Measurements from ENCODE around the gene KLF15. TPM values are rescaled to one million over a fixed set of nuclear protein-coding genes. Genes with fewer than 3 reads are reported as not detected.

Gene KLF15
- total RNA-seq, 1 experiment from 2014 or later: 3.3 TPM

DNA sequence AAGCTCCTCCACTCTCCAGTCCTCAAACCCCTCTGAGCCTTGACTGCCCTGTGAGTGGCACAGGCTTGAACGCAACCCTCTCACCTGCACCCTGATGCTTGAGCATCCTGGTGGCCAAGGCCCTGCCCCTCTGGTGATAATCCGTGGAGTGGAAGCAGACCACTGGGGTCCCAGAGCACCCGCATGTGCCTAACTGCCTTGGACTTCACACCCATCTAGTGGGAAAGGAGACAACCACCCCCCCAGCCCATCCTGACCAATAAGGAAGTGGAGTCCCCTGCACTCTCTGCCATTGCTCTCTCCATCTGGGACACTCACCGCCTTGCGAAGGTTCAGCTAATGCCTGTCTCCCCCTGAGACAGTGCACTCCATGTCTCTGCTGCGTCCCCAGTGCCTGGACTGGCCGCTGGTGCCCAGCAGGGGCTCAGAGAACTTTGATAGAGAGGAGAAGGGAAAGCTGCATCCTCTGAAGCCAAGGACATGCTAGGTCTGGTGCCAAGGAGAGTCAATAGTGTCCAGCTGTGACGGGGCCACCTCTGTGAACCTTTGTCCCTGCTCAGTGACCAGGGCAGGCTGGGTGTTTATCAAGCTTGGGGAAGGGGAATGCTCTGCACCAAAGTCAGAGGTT is 3.4 kb downstream of the KLF15 start:
- H2AFZ ChIP-seq (ENCODE audit: low read depth, low read length, poor library complexity, severe bottlenecking): no peak overlapping the region
- intact Hi-C loops (cut with micrococcal nuclease): no loop called here
- peaks cover 3% of the 10 kb centered on the region; the same call in 1 of the 2 replicates for H3K27me3 ChIP-seq (ENCODE audit: insufficient read depth, low read length)
- no TSS peak for BruUV-seq (replicated peaks)
- ChIA-PET POLR2A (no interaction called here), CTCF (no interaction called here), RAD21 (ENCODE audit: low non-redundant PET in 1 of 2, low total read pairs in 2 of 2, uncharacterized antibody in 2 of 2, unreplicated experiment in 2 of 2) (no interaction called here)
- H3K4me3 ChIP-seq (replicated peaks in 1 of 2; ENCODE audit: low read depth in 1 of 2, low read length in 2 of 2): no peak overlapping the region
- no peaks in the 10 kb centered on the region for H3K36me3 ChIP-seq (ENCODE audit: control insufficient read depth in 1 of 2, insufficient read depth in 2 of 2, low read length in 2 of 2)
- H3K4me2 ChIP-seq (ENCODE audit: low read length): no peak overlapping the region
- peaks cover 10 to 30% of the 10 kb centered on the region in 2 experiments; a peak in 3 of 4 replicates for H3K4me1 ChIP-seq (ENCODE audit: control insufficient read depth in 1 of 2, insufficient read depth in 2 of 2, low read length in 2 of 2)
- TF ChIP-seq EZH2 (IDR thresholded peaks at IDR 0.05) (no peak), TCF7L2 (IDR thresholded peaks at IDR 0.05; ENCODE audit: borderline replicate concordance, extremely low read depth, insufficient read depth, insufficient read length) (no peak), FOSL1 (IDR thresholded peaks at IDR 0.05; ENCODE audit: low read depth) (no peak), RAD21 (IDR thresholded peaks at IDR 0.05; ENCODE audit: low read depth) (no peak), ZFX (IDR thresholded peaks at IDR 0.05) (no peak), CBX3 (IDR thresholded peaks at IDR 0.05; ENCODE audit: low read depth) (no peak), ZNF274 (IDR thresholded peaks at IDR 0.05; ENCODE audit: low read depth, low read length) (no peak), POLR2A (IDR thresholded peaks at IDR 0.05; ENCODE audit: borderline replicate concordance, extremely low read depth, insufficient read depth, insufficient read length) (no peak), EGR1 (IDR thresholded peaks at IDR 0.05; ENCODE audit: low read depth) (no peak), CEBPB (IDR thresholded peaks at IDR 0.05; ENCODE audit: low read depth) (no peak), ELF1 (IDR thresholded peaks at IDR 0.05; ENCODE audit: borderline replicate concordance, low read depth) (no peak), SRF (IDR thresholded peaks at IDR 0.05; ENCODE audit: low read depth) (no peak), POLR2AphosphoS5 (IDR thresholded peaks at IDR 0.05; ENCODE audit: low read depth, low read length) (no peak), YY1 (IDR thresholded peaks at IDR 0.05; ENCODE audit: extremely low read depth, insufficient replicate concordance, low read depth, low read length) (no peak)
- TF ChIP-seq, protein P1, sequence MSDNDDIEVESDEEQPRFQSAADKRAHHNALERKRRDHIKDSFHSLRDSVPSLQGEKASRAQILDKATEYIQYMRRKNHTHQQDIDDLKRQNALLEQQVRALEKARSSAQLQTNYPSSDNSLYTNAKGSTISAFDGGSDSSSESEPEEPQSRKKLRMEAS (IDR thresholded peaks at IDR 0.05): no peak
- TF ChIP-seq, protein P2, sequence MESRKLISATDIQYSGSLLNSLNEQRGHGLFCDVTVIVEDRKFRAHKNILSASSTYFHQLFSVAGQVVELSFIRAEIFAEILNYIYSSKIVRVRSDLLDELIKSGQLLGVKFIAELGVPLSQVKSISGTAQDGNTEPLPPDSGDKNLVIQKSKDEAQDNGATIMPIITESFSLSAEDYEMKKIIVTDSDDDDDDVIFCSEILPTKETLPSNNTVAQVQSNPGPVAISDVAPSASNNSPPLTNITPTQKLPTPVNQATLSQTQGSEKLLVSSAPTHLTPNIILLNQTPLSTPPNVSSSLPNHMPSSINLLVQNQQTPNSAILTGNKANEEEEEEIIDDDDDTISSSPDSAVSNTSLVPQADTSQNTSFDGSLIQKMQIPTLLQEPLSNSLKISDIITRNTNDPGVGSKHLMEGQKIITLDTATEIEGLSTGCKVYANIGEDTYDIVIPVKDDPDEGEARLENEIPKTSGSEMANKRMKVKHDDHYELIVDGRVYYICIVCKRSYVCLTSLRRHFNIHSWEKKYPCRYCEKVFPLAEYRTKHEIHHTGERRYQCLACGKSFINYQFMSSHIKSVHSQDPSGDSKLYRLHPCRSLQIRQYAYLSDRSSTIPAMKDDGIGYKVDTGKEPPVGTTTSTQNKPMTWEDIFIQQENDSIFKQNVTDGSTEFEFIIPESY (IDR thresholded peaks at IDR 0.05; ENCODE audit: extremely low read depth, insufficient replicate concordance, low read length): no peak
- TF ChIP-seq, protein P3, sequence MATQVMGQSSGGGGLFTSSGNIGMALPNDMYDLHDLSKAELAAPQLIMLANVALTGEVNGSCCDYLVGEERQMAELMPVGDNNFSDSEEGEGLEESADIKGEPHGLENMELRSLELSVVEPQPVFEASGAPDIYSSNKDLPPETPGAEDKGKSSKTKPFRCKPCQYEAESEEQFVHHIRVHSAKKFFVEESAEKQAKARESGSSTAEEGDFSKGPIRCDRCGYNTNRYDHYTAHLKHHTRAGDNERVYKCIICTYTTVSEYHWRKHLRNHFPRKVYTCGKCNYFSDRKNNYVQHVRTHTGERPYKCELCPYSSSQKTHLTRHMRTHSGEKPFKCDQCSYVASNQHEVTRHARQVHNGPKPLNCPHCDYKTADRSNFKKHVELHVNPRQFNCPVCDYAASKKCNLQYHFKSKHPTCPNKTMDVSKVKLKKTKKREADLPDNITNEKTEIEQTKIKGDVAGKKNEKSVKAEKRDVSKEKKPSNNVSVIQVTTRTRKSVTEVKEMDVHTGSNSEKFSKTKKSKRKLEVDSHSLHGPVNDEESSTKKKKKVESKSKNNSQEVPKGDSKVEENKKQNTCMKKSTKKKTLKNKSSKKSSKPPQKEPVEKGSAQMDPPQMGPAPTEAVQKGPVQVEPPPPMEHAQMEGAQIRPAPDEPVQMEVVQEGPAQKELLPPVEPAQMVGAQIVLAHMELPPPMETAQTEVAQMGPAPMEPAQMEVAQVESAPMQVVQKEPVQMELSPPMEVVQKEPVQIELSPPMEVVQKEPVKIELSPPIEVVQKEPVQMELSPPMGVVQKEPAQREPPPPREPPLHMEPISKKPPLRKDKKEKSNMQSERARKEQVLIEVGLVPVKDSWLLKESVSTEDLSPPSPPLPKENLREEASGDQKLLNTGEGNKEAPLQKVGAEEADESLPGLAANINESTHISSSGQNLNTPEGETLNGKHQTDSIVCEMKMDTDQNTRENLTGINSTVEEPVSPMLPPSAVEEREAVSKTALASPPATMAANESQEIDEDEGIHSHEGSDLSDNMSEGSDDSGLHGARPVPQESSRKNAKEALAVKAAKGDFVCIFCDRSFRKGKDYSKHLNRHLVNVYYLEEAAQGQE (IDR thresholded peaks at IDR 0.05; ENCODE audit: low read depth): no peak
- TF ChIP-seq, protein P4, sequence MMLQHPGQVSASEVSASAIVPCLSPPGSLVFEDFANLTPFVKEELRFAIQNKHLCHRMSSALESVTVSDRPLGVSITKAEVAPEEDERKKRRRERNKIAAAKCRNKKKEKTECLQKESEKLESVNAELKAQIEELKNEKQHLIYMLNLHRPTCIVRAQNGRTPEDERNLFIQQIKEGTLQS (IDR thresholded peaks at IDR 0.05): no peak
- DNase-seq (ENCODE audit: low read depth, low spot score) (no peak), ATAC-seq (no peak)
- no peaks in the 10 kb centered on the region for H3K9me3 ChIP-seq (ENCODE audit: control insufficient read depth in 1 of 2, insufficient read depth in 1 of 2, low read depth in 1 of 2, low read length in 2 of 2)
- H3K79me2 ChIP-seq (ENCODE audit: insufficient read depth, low read length): no peaks in the 10 kb centered on the region
- H3K9ac ChIP-seq (ENCODE audit: low read length): no peak overlapping the region
- H3K9me2 ChIP-seq (ENCODE audit: insufficient read depth): no peaks in the 10 kb centered on the region
- H3K27ac ChIP-seq (ENCODE audit: low read depth, low read length): no peak overlapping the region
- no peaks in the 10 kb centered on the region for H4K20me1 ChIP-seq (ENCODE audit: insufficient read depth)

Measured in HCT116 (cell line).